GM21825 (cell line): Measurements from ENCODE around the gene UBTD2.
"Not testable (repeated sequence)": the region's sequence is repeated elsewhere in the genome, so short reads cannot be mapped to it uniquely, and the experiment has no call there.

Experiments used
- ATAC-seq: cut with Tn5 transposase; IDR thresholded peaks from one replicate; pipeline ENCODE4 v1.9.1; 2021; ENCODE audit warnings: mild to moderate bottlenecking, moderate library complexity; ENCODE audit not compliant: unreplicated experiment

The UBTD2 gene

GRCh38 chr5:172293054-172293744 lies 9.6 kb upstream of the UBTD2 start:
- ATAC-seq = peak; percentile 94

DNA sequence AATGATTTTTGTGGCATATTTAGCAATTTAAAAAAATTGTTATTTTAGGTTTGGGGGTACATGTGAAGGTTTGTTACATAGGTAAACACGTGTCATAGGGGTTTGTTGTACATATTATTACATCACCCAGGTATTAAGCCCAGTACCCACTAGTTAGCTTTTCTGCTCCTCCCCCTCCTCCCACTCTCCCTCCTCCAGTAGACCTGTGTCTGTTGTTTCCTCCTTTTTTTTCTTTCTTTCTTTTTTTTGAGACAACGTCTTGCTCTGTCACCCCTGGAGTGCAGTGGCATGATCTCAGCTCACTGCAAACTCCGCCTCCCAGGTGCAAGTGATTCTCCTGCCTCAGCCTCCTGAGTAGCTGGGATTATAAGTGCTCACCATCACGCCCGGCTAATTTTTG lies 8.3 kb upstream of the UBTD2 start:
- ATAC-seq = not testable (repeated sequence)

GRCh38 chr5:172288465-172288864 lies 4.9 kb upstream of the UBTD2 start:
- no peak for ATAC-seq

GRCh38 chr5:172287140-172287539 lies 3.6 kb upstream of the UBTD2 start:
- ATAC-seq = not testable (repeated sequence)

- ATAC-seq = no peak
These were observed 1.9 kb upstream of the UBTD2 start for GRCh38 chr5:172285226-172286143.

- no peak for ATAC-seq
These were observed 1.0 kb upstream of the UBTD2 start for GRCh38 chr5:172284611-172284980.

DNA sequence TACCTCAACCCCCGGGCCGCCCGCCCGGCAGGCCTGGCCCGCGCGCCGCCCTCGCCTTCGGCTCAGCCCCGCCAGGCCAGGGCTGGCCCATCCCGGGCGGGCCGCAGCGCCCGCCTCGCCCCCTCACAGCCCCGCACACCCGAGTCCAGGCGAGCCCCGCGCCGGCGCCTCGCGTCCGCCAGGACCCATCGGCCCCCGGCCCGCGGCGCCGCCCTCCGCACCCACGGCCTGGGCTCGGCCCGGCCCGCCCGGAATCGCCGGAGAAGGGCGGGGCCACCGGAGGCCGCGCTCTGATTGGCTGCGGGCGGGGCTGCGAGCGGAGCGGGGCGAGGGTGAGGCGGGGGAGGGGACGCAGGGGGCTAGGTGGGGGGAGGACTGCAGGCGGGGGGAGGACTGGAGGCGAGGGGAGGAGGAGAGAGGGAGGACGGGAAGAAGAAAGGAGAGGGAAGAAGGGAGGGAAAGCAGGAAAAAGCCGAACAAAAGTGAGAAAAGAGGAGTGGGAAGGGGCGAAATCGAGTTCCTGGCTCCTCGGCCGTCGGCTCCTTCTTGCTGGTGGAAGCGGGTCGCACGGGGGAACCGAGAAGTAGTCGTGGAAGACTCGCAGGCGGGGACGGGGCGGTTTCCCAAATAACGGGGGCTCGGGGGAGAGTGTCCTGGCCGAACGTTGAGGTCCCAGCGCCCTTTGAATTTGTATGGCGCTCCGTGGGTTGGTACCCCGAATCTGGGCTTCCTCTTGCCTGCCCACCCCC lies 472 bp upstream of the UBTD2 start:
- ATAC-seq = peak; percentile 87

DNA sequence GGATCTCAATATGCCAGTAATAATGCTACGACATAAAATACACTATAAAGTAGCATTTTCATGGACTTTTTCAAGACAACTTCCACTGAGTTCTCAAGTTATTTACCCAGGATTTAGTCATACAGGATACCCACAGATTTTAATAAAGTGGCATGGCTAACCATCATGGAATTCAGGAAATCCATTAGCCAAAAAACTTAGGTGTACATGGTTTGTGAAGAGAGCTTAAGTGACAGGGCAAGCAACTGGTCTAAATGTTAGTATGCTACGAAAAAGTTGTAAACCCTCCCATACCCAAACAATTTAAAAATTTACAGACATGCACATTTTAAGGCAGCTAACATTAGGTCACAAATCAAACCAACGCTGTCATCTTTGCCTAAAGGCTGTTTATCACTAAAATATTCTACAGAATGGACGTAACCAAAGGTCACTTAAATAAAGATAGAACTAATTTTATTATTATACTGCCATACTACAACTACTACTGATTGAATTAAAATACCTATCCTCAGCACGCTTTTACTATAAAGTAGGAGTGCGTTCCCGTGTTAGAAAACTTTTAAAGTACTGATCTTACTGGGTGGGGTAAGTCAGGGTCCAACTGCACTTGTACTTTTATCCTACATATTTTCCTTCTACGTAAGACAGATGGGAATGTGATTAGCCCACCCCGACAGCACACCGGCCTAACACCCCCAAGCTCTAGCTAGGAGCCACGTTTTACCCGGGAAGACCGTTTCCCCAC lies 1.1 kb downstream of the UBTD2 start:
- ATAC-seq = no peak

DNA sequence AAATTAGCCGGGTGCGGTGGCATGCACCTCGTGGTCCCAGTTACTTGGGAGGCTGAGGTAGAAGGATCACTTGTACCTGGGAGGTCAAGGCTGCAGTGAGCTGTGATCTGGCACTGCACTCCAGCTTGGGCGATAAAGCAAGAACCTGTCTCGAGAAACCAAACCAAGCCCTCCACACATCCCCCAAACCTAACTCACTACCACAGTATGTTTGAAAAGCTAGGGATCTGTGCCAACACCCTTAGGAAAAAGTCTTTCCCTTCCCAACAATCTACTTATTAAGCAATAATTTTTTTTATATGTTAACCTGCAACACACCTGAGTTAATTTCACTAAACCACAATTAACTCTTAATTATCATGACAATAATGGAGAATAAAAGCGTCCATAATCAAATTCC lies 2.2 kb downstream of the UBTD2 start:
- ATAC-seq = no peak

- ATAC-seq = no peak
These were observed 2.6 kb downstream of the UBTD2 start for GRCh38 chr5:172280929-172281328.

DNA sequence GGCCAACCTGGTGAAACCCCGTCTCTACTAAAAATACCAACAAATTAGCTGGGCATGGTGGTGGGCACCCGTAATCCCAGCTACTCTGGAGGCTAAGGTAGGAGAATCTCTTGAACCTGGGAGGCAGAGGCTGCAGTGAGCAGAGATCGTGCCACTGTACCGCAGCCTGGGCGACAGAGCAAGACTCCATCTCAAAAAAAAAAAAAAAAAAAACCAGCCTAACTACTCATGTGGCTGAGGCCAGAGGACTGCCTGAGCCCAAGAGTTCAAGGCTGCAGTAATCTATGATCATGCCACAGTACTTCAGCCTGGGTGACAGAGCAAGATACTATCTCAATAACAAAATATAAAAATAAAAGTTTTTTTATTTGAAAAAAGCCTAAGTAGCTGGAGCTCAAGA lies 3.2 kb downstream of the UBTD2 start:
- no peak for ATAC-seq

- ATAC-seq = no peak
These were observed 5.2 kb downstream of the UBTD2 start for GRCh38 chr5:172278356-172278755.

DNA sequence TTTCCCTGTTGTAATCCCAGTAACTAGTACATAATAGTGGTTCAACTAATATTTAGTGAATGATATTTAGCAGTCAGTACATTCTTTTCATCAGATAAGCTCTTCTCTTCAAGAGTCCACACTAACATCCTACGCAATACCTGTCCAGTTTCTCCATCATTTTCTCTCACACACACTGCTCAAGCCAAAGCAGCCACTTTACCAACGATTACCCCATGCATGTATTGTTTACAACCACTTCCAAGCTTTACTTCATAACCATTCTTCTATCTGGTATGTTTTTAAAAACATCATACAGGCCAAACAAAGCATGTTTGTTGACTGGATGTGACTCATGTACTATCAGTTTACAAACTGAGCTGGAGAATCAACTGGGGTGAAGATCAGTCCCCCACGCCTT lies 7.3 kb downstream of the UBTD2 start:
- ATAC-seq = no peak

DNA sequence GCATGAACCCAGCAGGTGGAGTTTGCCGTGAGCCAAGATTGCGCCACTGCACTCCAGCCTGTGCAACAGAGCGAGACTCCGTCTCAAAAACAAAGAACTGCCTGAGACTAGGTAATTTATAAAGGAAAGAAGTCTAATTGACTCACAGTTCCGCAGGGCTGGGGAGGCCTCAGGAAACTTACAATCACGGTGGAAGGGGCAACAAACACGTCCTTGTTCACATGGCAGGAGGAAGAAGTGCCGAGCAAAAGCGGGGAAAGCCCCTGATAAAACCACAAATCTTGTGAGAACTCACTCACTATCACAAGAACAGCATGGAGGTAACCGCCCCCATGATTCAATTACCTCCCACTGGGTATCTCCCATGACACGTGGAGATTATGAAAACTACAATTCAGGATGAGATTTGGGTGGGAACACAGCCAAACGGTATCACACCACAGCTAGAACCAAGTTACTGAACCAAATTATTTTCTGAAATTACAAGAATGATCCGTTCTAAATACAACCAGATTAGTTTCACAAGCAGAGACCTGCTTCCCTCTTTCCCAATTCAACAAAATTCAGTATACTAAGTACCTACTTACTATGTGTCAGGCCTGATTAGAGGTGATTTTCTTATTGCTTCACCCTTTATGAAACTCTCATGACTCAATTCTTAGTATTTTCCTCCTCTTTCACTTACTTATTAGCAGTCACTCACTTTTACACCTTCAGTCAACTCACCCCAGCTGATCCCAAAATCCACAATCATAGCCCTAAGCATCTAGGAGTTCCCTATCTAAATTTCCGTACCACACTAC lies 8.4 kb downstream of the UBTD2 start:
- ATAC-seq = no peak

DNA sequence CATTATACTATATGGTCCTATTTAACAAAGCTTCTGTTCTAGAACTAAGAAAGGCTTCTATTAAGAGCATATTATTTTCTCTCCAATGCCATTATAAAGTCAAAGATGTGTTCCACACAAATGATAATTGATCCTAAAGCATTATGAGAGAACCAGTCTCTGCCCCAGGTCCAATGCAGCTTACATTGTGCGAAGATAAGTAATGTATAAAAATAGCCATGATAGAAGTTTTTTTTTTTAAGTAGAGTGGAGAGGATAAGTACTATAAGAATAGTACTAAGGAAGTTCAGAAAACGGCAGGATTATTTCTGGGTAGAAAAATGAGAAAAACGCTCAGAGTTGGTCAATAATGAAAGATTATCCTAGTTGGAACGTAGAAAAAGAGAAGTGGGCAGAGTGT lies 15.6 kb downstream of the UBTD2 start:
- no peak for ATAC-seq

- no peak for ATAC-seq
These were observed 16.9 kb downstream of the UBTD2 start for GRCh38 chr5:172266676-172267092.

GRCh38 chr5:172266071-172266675 lies 17.4 kb downstream of the UBTD2 start:
- no peak for ATAC-seq

DNA sequence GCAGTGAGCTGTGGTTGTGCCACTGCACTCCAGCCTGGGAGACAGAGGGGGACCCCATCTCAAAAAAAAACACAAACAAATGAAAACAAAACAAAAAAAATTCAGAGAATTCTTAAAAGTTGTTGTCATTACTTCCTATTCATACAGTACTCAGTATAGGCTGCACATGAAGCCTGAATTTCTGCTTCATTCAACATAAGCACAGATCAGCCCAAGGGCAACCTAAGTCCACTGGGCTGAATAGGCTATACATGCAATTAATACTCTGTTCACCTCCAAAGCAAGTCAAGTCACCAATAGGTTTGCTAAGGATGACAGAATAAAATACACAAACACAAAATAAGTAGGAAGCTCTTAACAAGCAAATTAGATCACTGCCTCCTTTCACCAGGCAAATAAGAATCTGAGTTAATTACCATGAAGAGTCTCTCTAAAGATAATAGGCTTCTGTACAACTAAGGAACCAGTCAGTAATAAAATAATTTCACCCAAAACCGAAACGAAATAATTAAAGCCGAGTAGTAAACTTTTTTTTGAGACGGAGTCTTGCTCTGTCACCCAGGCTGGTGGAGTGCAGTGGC lies 18.7 kb downstream of the UBTD2 start:
- no peak for ATAC-seq

DNA sequence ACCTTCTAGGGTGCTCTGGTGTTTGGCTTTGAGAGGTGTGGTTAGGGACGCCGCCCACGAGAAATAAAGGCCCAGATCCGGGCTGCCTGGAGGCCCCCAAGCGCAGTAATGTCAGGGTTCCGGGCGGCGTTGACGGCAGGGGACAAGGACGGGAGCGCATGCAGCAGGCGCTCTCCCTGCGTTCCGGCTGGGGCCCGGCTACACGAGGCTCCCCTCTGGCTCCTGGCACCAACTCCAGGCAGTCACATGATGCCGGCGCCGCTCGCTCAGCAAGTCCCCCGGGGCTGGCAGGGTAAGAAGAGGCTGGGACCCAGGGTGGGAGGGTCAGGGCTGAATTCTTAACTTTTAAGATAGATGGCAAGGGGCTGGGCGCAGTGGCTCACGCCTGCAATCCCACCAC lies 28.1 kb downstream of the UBTD2 start:
- ATAC-seq = no peak
